Upper lobe of right lung (tissue), 1 donor: Measurements from ENCODE around the gene SCUBE1. TPM values are rescaled to one million over a fixed set of nuclear protein-coding genes. Genes with fewer than 3 reads are reported as not detected.

ENCODE experiments used
- ATAC-seq: fragments of 200-7000 bp; cut with Tn5 transposase; one replicate; pipeline ENCODE4 v1.9.1; 2020; ENCODE audit warnings: mild to moderate bottlenecking, moderate library complexity
- DNase-seq: peaks from one replicate; pipeline ENCODE4 v3.0.0-alpha.2; 2020
- H3K27ac ChIP-seq: fragments of 200-600 bp; one replicate; pipeline ENCODE4 v1.8.0; 2022
- H3K27me3 ChIP-seq: fragments of 200-600 bp; one replicate; pipeline ENCODE4 v1.8.0; 2022; ENCODE audit warnings: mild to moderate bottlenecking
- H3K36me3 ChIP-seq: fragments of 200-600 bp; one replicate; pipeline ENCODE4 v1.8.0; 2022
- H3K4me1 ChIP-seq: fragments of 200-600 bp; one replicate; pipeline ENCODE4 v1.8.0; 2022
- H3K4me3 ChIP-seq: fragments of 200-600 bp; one replicate; pipeline ENCODE4 v1.8.0; 2022; ENCODE audit warnings: mild to moderate bottlenecking
- H3K9me3 ChIP-seq: fragments of 200-600 bp; one replicate; pipeline ENCODE4 v1.8.0; 2022
- intact Hi-C: fragments of 100-400 bp; cut with DNase I; formaldehyde crosslinking; loops from one replicate; pipeline ENCODE4 v1.11.0; 2022
- total RNA-seq: library from RNA; stranded (reverse); fragmentation: NEBNext Ultra II Directional; extraction: Animal tissue kit (Norgen Biotek cat#: 25700); gene quantifications from one replicate; pipeline ENCODE4 v1.2.1, GENCODE V29; 2021
- TF ChIP-seq, protein P1 (sequence below): fragments of 200-600 bp; IDR thresholded peaks from one replicate; pipeline ENCODE4 v1.8.0; 2022; ENCODE audit warnings: antibody characterized with exemption
- donor health status: DM: no; HTN: yes; CAD: no; lungs with severe emphysema.

Gene SCUBE1
- total RNA-seq, 1 donor from 2014 or later = 36.0 TPM

DNA sequence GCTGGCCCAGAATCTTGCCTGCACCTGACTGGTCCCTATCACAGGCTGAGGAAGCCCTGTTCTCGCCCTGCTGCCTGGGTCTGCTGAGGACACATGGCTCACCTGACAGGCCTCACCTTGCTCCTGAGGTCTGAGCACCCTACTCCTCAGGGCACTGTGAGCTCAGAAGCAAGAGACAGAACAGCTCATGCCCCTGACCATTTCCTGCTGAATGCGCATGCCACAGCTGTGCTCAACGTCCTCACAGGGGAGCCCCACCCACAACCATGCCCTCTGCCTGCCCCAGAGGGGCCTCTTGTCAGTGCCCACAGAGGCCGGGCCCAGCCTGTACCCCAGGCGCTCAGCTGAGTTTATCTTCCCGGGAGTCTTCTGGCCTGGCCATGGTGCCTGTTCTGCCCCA is 194.6 kb downstream of the SCUBE1 start:
- intact Hi-C loops = no loop called here
- ATAC-seq = no peak
- H3K36me3 ChIP-seq = no peaks in the 10 kb centered on the region
- peaks cover 13% of the 10 kb centered on the region for H3K4me1 ChIP-seq
- no peak for DNase-seq
- no peak overlapping the region for H3K27ac ChIP-seq
- TF ChIP-seq, protein P1, sequence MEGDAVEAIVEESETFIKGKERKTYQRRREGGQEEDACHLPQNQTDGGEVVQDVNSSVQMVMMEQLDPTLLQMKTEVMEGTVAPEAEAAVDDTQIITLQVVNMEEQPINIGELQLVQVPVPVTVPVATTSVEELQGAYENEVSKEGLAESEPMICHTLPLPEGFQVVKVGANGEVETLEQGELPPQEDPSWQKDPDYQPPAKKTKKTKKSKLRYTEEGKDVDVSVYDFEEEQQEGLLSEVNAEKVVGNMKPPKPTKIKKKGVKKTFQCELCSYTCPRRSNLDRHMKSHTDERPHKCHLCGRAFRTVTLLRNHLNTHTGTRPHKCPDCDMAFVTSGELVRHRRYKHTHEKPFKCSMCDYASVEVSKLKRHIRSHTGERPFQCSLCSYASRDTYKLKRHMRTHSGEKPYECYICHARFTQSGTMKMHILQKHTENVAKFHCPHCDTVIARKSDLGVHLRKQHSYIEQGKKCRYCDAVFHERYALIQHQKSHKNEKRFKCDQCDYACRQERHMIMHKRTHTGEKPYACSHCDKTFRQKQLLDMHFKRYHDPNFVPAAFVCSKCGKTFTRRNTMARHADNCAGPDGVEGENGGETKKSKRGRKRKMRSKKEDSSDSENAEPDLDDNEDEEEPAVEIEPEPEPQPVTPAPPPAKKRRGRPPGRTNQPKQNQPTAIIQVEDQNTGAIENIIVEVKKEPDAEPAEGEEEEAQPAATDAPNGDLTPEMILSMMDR = no peak
- no peak overlapping the region for H3K4me3 ChIP-seq
- no peaks in the 10 kb centered on the region for H3K27me3 ChIP-seq
- no peaks in the 10 kb centered on the region for H3K9me3 ChIP-seq

DNA sequence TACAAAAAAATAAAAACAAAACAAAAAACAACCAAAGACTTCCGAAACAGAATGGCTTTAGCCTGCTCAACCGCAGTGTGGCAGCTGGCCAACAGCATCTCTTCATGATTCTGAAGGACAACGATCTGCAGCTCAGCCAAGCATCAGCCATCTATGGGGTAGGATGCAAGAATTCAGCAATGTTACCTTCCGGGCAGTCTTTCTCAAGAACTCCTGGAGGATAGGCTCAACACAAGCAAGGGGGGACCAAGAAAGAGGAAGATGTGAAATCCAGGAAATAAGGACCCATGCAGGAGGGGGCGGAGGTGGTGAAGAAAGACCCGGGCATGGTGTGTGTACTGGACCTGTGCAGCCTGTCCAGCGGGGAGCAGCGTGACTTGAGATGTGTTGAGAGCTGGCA is 195.4 kb downstream of the SCUBE1 start:
- TF ChIP-seq, protein P1 = no peak
- DNase-seq = peak; percentile 76
- H3K36me3 ChIP-seq = no peaks in the 10 kb centered on the region
- peak; percentile 4 for ATAC-seq
- H3K9me3 ChIP-seq = no peaks in the 10 kb centered on the region
- peaks cover 14% of the 10 kb centered on the region for H3K4me1 ChIP-seq
- H3K27ac ChIP-seq = no peak overlapping the region
- no peaks in the 10 kb centered on the region for H3K27me3 ChIP-seq
- no peak overlapping the region for H3K4me3 ChIP-seq
- intact Hi-C loops = no loop called here

Other genes starting within 250 kb of the SCUBE1 start
- gene BIK, start 232.6 kb downstream of the SCUBE1 start, total RNA-seq = 0.87 TPM
- 12.1 TPM for gene MCAT, start 200.0 kb downstream of the SCUBE1 start, total RNA-seq
- 185 TPM for gene TSPO, start 191.8 kb downstream of the SCUBE1 start, total RNA-seq
- 20.5 TPM for gene TTLL12, start 156.2 kb downstream of the SCUBE1 start, total RNA-seq
- not detected for gene MPPED1, start 68.6 kb upstream of the SCUBE1 start, total RNA-seq